Testis (tissue), 2 donors: ENCODE results near the gene ATP10A.

Experiments used
- CTCF ChIP-seq, 3 experiments: fragments of 450-650 bp in 2 of 3; fragments of 200-600 bp in 1 of 3; sonication (generic) in 1 of 3; IDR thresholded peaks; one replicate each; pipeline ENCODE4 v1.5.1; 2016 to 2019; ENCODE audit warnings: antibody characterized with exemption in 3 of 3, mild to moderate bottlenecking in 2 of 3, moderate library complexity in 1 of 3
- POLR2A ChIP-seq: fragments of 450-650 bp; IDR thresholded peaks from one replicate; pipeline ENCODE4 v1.6.1; 2017; ENCODE audit warnings: antibody characterized with exemption, mild to moderate bottlenecking, moderate library complexity

DNA sequence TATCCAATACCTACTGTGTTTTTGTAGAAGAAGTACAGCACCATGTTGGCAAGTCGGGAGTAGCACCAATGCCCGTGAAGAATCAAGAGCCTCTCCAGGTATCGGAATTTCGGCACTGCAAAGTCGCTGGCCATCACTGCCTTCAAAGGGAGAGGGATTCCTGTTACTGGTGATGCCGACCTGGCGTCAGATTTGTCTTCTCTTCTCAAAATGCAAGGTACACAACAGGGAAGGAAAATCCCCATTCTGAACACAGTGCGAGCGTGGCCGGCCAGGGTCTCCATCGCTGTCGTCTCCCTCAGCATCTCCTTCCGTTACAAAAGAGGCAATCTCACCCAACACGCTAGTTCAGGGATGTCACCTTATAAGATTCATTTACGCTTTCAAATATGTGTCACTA, 175.4 kb downstream of the ATP10A start:
- no peak for TF ChIP-seq CTCF (IDR thresholded peaks at IDR 0.05)
- no peak for TF ChIP-seq POLR2A
